Gastroesophageal sphincter (tissue), 3 donors: ENCODE results near the gene HECTD4.

ENCODE experiments used
- CTCF ChIP-seq, 4 experiments: fragments of 200-600 bp in 2 of 4; fragments of 450-650 bp in 2 of 4; sonication (generic) in 1 of 4; IDR thresholded peaks; one replicate each; pipeline ENCODE4 v1.5.1; 2017 to 2019; ENCODE audit warnings: antibody characterized with exemption in 4 of 4, mild to moderate bottlenecking in 2 of 4, moderate library complexity in 2 of 4
- POLR2A ChIP-seq, 2 donors: fragments of 450-650 bp; IDR thresholded peaks; one replicate each; pipeline ENCODE4 v1.6.1; 2017; ENCODE audit warnings: antibody characterized with exemption in 2 of 2, mild to moderate bottlenecking in 2 of 2, moderate library complexity in 1 of 2

GRCh38 chr12:112319395-112319794 lies 62.8 kb downstream of the HECTD4 start:
- TF ChIP-seq CTCF (IDR thresholded peaks at IDR 0.05) (no peak), POLR2A (IDR thresholded peaks at IDR 0.05) (no peak)
